Skeletal muscle tissue (tissue), 4 donors: ENCODE data around the gene PTPRE. TPM values are rescaled to one million over a fixed set of nuclear protein-coding genes. Genes with fewer than 3 reads are reported as not detected.

Experiments used
- H3K27ac ChIP-seq: one replicate; pipeline ENCODE4 v1.7.0; 2013; ENCODE audit warnings: mild to moderate bottlenecking, low read depth, low read length, inconsistent platforms
- H3K27me3 ChIP-seq, 3 donors: one replicate each; pipeline ENCODE4 v1.7.0; 2013; ENCODE audit warnings: low read length in 3 of 3; ENCODE audit not compliant: control insufficient read depth in 3 of 3, insufficient read depth in 3 of 3
- H3K36me3 ChIP-seq, 3 donors: one replicate each; pipeline ENCODE4 v1.7.0; 2013; ENCODE audit warnings: low read length in 3 of 3; ENCODE audit not compliant: control insufficient read depth in 3 of 3, insufficient read depth in 3 of 3
- H3K4me1 ChIP-seq, 3 donors: one replicate each; pipeline ENCODE4 v1.7.0; 2013; ENCODE audit warnings: low read length in 3 of 3, mild to moderate bottlenecking in 3 of 3; ENCODE audit not compliant: control insufficient read depth in 3 of 3, insufficient read depth in 3 of 3
- H3K4me3 ChIP-seq, 3 donors: one replicate each; pipeline ENCODE4 v1.7.0; 2013; ENCODE audit warnings: low read length in 3 of 3
- H3K9ac ChIP-seq, 3 donors: one replicate each; pipeline ENCODE4 v1.7.0; 2013; ENCODE audit warnings: low read length in 3 of 3, mild to moderate bottlenecking in 3 of 3, moderate library complexity in 2 of 3, low read depth in 1 of 3
- H3K9me3 ChIP-seq, 3 donors: one replicate each; pipeline ENCODE4 v1.7.0; 2013; ENCODE audit warnings: low read length in 3 of 3; ENCODE audit not compliant: control insufficient read depth in 3 of 3
- total RNA-seq: library from RNA; depleted of rRNA; stranded (reverse); fragments of >200 nt; gene quantifications from one replicate; pipeline ENCODE4 v1.2.3, GENCODE V29; 2014
- donor health status: Osteomylitis.

PTPRE gene
- total RNA-seq, 1 donor from 2014 or later: 7.8 TPM

DNA sequence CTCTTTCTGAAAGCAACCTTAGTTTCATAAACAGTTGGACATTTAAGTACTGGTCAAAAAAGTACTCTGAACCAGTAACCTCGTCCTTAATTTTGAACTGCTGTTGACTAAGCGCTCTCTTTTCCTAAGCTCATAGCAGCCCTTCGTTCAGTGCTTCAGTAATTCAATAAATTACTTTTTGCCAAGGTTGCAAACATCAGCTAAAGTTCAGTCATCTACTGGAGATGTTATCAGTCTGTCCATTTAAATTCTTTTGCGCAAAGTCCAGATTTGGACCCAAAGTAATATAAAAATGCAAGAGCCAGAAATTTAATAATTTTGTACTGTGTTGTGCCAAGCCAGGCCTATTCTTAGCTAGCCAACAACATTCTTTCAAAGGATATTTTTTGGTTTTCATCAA, 8.4 kb downstream of the PTPRE start:
- Histone ChIP-seq H3K9ac (no peak overlapping the region), H3K4me3 (no peak overlapping the region), H3K4me1 (peaks cover 20 to 24% (median 22%) of the 10 kb centered on the region in 3 donors), H3K36me3 (no peaks in the 10 kb centered on the region), H3K9me3 (no peaks in the 10 kb centered on the region), H3K27me3 (no peaks in the 10 kb centered on the region), H3K27ac (no peak overlapping the region)

DNA sequence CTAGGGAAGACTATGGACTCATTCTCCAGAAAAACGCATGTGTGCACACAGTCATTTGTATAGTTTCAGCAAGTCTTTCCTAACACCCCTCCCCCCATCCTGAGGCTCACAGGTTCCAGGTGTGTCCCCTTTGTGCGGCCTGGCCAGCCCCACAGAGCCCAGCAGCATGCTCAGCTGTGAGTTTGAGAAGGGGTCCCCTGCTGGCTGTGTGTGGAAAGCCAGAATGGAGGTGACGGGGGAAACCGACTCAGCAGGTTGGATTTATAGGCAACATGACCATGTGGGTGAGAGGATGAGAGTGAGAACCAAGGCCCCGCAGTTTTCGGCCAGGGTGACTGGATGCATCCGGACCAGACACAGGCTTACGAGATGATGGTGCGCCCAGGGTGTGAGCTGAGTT, 9.9 kb downstream of the PTPRE start:
- peaks cover 29 to 37% (median 36%) of the 10 kb centered on the region in 3 donors for H3K4me1 ChIP-seq
- H3K9ac ChIP-seq: no peak overlapping the region
- no peak overlapping the region for H3K4me3 ChIP-seq
- no peaks in the 10 kb centered on the region for H3K36me3 ChIP-seq
- no peaks in the 10 kb centered on the region for H3K27me3 ChIP-seq
- no peaks in the 10 kb centered on the region for H3K9me3 ChIP-seq
- H3K27ac ChIP-seq: no peak overlapping the region

DNA sequence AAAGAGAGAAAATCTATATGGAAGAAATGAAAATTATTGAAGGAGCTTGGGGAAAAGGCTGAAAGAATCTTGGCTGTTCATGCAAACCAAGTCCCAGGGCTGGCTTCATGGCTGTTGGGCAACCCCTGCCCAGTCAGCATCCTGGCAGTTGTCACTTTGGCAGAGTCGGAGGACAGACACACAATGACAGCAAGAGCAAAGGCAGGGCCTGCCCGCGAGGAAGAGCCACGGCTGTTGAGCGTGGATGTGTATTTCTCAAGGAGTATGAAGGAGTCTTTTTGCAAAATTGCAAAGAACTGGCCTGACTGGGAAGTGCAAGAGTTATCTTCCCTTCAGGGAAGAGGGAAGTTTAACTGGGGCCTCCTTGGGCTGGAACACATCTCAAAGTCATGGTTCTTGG, 11.7 kb downstream of the PTPRE start:
- H3K27me3 ChIP-seq: no peaks in the 10 kb centered on the region
- no peaks in the 10 kb centered on the region for H3K9me3 ChIP-seq
- peaks cover 42 to 51% (median 50%) of the 10 kb centered on the region in 3 donors for H3K4me1 ChIP-seq
- H3K9ac ChIP-seq: no peak overlapping the region
- no peaks in the 10 kb centered on the region for H3K36me3 ChIP-seq
- H3K4me3 ChIP-seq: no peak overlapping the region
- no peak overlapping the region for H3K27ac ChIP-seq

DNA sequence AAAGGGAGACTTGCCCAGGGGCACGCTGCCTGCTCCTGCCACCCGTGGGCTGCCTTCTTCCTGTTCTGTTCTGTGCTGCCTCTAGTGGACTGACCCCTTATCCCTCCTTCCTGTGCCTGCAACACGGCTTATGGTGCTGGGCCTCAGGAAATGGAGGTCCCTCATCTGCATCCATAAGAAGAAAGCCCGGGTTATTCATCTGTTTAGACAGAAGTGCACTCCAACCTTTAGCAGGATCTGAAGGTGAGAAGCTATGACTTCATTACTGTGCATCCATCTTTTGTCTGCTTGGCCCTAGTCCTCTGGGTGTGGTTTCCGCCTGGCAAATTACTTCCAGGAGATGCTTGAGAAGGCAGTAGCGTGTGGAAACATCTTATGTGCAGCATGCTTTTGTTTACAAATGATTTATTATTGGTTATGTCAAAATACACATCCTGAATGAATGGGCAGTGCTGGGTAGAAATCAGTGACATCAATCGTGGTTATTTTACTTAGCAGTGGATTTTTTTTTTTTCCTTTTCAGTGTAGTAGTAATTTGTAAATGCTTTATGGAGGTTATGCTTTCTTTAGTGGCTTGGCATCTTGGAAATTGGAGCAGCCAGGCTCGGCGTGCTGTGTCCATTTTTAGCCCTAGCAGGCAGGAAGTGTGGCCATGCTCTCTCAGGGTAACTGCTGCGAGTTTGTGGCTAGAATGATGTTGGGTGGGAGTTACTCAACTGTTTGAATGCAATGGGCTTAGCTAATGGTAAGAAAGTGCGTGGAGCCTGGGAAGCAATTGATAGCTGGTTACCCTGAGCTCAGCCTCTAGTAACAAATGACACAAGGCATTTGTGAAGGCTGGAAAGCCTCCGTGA, 12.7 kb downstream of the PTPRE start:
- peaks cover 42 to 51% (median 50%) of the 10 kb centered on the region in 3 donors for H3K4me1 ChIP-seq

DNA sequence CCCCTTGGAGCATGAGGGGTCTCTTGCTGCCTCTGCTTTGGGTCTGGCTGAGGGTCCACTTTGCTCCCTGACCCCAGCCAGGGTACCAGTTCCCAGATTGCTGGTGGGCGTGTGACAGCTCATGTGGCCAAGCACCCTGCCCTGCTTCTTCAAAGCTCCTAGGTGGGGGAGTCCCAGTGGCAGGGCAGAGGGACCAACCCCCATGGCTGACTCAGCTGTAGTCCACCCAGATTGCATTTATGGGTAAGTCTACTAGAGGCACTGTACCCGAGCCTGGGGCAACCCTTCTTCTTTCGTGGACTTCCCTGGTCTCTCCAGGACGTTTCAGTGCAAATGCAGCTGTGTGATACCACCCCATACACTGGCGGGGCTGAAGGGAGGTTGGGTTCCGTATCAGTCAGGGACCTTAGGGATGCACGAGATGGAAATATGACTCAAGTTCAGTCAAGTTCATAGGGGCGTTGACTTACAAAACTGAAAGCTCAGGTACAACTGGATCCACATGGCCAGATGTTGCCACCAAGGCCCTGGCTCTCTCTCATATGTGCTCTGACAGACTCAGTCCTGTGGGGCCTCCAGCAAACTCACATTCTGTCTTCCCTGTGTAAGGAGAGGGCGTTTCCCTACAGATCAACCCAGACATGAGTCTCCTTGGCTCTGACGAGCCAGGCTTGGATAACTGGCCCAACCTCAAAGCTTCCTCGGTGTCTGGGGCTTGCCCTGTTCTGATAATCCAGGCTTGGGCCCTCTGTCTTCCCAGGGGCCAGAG, 13.6 kb downstream of the PTPRE start:
- Histone ChIP-seq H3K9ac (no peak overlapping the region), H3K27me3 (no peaks in the 10 kb centered on the region), H3K27ac (peak overlapping the region; percentile 28), H3K9me3 (no peaks in the 10 kb centered on the region), H3K4me1 (peaks cover 43 to 52% (median 51%) of the 10 kb centered on the region in 3 donors), H3K4me3 (peak overlapping the region in 2 of 3 donors; percentile 2 to 36), H3K36me3 (no peaks in the 10 kb centered on the region)

More for the DNA sequence above, 12.7 kb downstream of the PTPRE start:
- no peaks in the 10 kb centered on the region for H3K36me3 ChIP-seq
- peak overlapping the region; percentile 28 for H3K27ac ChIP-seq
- H3K4me3 ChIP-seq: peak overlapping the region in 2 of 3 donors; percentile 2 to 36
- H3K27me3 ChIP-seq: no peaks in the 10 kb centered on the region
- H3K9ac ChIP-seq: no peak overlapping the region
- H3K9me3 ChIP-seq: no peaks in the 10 kb centered on the region

DNA sequence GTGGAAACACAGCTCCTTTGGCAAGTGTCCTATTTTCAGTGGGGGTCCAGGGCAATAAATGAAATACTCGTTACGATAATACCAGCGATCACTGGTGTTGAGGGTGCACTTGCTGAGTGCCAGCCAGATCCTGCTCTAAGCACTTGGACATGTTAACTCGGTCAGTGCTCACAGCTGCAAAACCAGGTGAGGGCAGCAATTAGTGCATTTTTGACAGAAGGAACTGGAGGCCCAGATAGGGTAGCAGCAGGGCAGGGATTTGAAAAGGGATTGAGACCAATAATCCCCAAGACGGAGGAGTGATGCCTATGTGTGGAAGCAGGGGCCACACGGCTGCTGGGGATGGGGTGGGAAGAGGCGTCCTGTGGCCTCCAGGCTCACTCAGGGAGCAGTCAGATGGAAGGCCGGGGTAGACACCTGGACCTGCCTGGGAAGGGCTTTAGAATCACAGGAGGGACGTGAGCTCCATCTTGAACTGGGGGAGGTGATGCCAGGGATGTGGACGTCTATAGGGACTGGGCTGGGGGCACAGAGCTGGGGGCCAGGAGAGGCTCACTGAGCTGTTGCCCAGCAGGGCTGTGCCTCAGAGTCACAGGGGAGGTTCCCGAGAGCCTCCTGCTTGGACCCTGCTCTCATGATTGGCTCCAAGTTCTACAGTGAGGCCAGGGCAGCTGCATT, 14.3 kb downstream of the PTPRE start:
- Histone ChIP-seq H3K4me1 (peaks cover 45 to 53% (median 52%) of the 10 kb centered on the region in 3 donors), H3K9ac (no peak overlapping the region), H3K36me3 (no peaks in the 10 kb centered on the region), H3K27me3 (no peaks in the 10 kb centered on the region), H3K4me3 (no peak overlapping the region), H3K27ac (no peak overlapping the region), H3K9me3 (no peaks in the 10 kb centered on the region)

DNA sequence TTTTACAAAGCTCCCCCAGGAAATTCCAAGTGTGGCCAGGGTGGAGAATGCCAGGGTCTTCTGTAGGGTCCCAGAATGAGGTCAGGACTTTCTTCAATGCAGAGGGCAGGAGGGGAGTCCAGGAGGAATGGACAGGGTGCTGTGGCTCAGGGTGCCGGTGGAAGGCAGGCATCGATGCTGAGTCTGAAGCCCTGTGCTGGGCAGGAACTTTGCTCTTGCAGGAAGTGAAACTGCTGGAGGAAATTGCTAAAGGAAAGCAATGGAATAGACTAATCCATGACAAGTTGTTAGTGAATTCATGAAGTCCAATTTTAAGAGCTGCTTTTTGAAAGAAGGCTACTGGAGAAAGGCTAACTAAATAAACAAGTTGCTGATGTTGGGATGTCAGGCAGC, 14.8 kb downstream of the PTPRE start:
- Histone ChIP-seq H3K9me3 (no peaks in the 10 kb centered on the region), H3K27ac (no peak overlapping the region), H3K9ac (no peak overlapping the region), H3K4me3 (no peak overlapping the region), H3K4me1 (peaks cover 45 to 54% (median 53%) of the 10 kb centered on the region in 3 donors), H3K36me3 (no peaks in the 10 kb centered on the region), H3K27me3 (no peaks in the 10 kb centered on the region)

DNA sequence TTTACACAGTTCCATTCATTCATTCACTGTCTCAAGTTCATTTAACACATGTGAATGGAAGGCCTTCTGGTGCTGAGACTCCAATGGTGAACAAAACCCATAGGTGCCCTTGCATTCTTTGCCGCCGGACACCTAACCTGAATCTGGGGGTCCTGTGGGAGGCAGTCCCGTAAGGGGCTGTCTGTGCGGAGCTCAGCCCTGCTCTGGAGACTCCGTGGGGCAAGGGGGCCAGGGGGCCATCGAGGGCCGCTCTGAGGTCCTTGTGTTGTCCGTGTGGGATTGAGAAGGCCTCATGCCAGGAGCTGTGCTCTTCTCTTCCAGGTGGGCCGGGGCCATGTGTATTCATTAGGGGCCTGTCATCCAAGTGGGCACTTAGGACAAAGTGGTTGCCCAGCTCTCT, 15.3 kb downstream of the PTPRE start:
- H3K9ac ChIP-seq: no peak overlapping the region
- no peaks in the 10 kb centered on the region for H3K36me3 ChIP-seq
- no peaks in the 10 kb centered on the region for H3K27me3 ChIP-seq
- peak overlapping the region; percentile 72 for H3K27ac ChIP-seq
- H3K4me1 ChIP-seq: peaks cover 45 to 53% (median 53%) of the 10 kb centered on the region in 3 donors
- H3K9me3 ChIP-seq: no peaks in the 10 kb centered on the region
- no peak overlapping the region for H3K4me3 ChIP-seq

DNA sequence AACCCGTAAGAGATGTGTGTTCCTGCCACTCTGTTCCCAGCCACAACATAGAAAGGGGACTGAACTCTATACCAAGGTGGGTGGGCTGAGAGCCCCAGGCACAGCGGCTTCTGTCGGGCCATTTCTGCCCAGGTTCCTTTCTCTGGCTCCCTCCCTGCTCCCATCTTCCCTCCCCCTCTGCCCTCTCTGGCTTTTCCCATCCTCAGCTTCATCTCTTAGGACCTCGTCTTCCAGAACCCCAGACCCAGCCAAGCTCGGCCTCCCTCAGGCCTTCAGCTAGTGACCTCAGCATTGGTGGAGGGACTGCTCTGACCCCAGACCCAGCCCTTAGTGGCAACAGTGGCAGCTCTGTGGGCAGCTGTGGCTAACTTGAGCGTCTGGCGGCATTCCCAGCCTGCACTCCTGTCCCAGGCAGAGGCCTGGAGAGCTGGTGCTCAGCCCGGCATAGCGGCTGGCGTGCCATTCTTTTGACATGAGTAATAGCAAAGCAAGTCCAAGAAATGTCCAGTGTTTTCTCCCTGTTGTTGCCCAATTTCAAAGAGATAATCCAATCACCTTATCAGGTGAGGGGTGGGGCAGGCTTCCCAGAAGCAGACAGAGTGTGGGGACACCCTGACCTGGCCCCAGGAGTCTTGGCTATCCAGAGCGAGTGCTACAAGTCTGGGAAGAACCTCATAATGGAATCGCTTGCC, 15.9 kb downstream of the PTPRE start:
- Histone ChIP-seq H3K9me3 (no peaks in the 10 kb centered on the region), H3K4me3 (no peak overlapping the region), H3K36me3 (no peaks in the 10 kb centered on the region), H3K9ac (no peak overlapping the region), H3K27me3 (no peaks in the 10 kb centered on the region), H3K27ac (peak overlapping the region; percentile 72), H3K4me1 (peaks cover 45 to 53% (median 51%) of the 10 kb centered on the region in 3 donors)
